Rectal smooth muscle tissue (tissue), 1 donor: ENCODE measurements around the gene KIF22.

Experiments
- H3K27ac ChIP-seq: one replicate; pipeline ENCODE4 v1.7.0; 2013; ENCODE audit warnings: low read depth, low read length, inconsistent platforms
- H3K27me3 ChIP-seq: one replicate; pipeline ENCODE4 v1.7.0; 2013; ENCODE audit warnings: low read length; ENCODE audit not compliant: control insufficient read depth, insufficient read depth
- H3K36me3 ChIP-seq: one replicate; pipeline ENCODE4 v1.7.0; 2013; ENCODE audit warnings: low read length; ENCODE audit not compliant: control insufficient read depth, insufficient read depth
- H3K4me1 ChIP-seq: one replicate; pipeline ENCODE4 v1.7.0; 2013; ENCODE audit warnings: low read length; ENCODE audit not compliant: control insufficient read depth, insufficient read depth
- H3K4me3 ChIP-seq: one replicate; pipeline ENCODE4 v1.7.0; 2013; ENCODE audit warnings: low read length
- H3K9ac ChIP-seq: one replicate; pipeline ENCODE4 v1.7.0; 2013; ENCODE audit warnings: low read length

The KIF22 gene

GRCh38 chr16:29815032-29815721, 24.6 kb downstream of the KIF22 start:
- H3K9ac ChIP-seq, result no peak overlapping the region
- H3K27ac ChIP-seq, result peak overlapping the region; percentile 76
- H3K36me3 ChIP-seq, result peaks cover 6% of the 10 kb centered on the region
- peak overlapping the region; percentile 57 for H3K4me3 ChIP-seq
- no peaks in the 10 kb centered on the region for H3K27me3 ChIP-seq
- peaks cover 30% of the 10 kb centered on the region for H3K4me1 ChIP-seq

- peak within 1 kb of the TSS; percentile 88 for H3K4me3 ChIP-seq
- peak within 1 kb of the TSS; percentile 94 for H3K9ac ChIP-seq
- peaks cover 3% of the 10 kb centered on the region for H3K36me3 ChIP-seq
- no peaks in the 10 kb centered on the region for H3K27me3 ChIP-seq
- peak within 1 kb of the TSS; percentile 95 for H3K27ac ChIP-seq
- peaks cover 27% of the 10 kb centered on the region for H3K4me1 ChIP-seq
These were observed 25.5 kb downstream of the KIF22 start, which contains the start of gene PAGR1 for GRCh38 chr16:29815793-29816693. PAGR1 (plus strand) TSS chr16:29816152; CDS start chr16:29816526, 374 bp downstream.

GRCh38 chr16:29816694-29817441, 26.3 kb downstream of the KIF22 start:
- H3K4me3 ChIP-seq, result peak overlapping the region; percentile 88
- H3K36me3 ChIP-seq, result peaks cover 3% of the 10 kb centered on the region
- no peaks in the 10 kb centered on the region for H3K27me3 ChIP-seq
- peaks cover 30% of the 10 kb centered on the region for H3K4me1 ChIP-seq
- H3K27ac ChIP-seq, result peak overlapping the region; percentile 95
- peak overlapping the region; percentile 94 for H3K9ac ChIP-seq

- Histone ChIP-seq H3K27ac (no peak overlapping the region), H3K4me3 (no peak overlapping the region), H3K27me3 (no peaks in the 10 kb centered on the region), H3K4me1 (peaks cover 36% of the 10 kb centered on the region), H3K36me3 (peaks cover 3% of the 10 kb centered on the region), H3K9ac (no peak overlapping the region)
These were observed 27.5 kb downstream of the KIF22 start for GRCh38 chr16:29818082-29818481.

- no peak overlapping the region for H3K9ac ChIP-seq
- no peak overlapping the region for H3K27ac ChIP-seq
- H3K36me3 ChIP-seq, result peaks cover 3% of the 10 kb centered on the region
- peaks cover 33% of the 10 kb centered on the region for H3K4me1 ChIP-seq
- H3K4me3 ChIP-seq, result peak overlapping the region; percentile 66
- H3K27me3 ChIP-seq, result no peaks in the 10 kb centered on the region
These were observed 29.0 kb downstream of the KIF22 start for GRCh38 chr16:29819506-29819905.

- no peaks in the 10 kb centered on the region for H3K27me3 ChIP-seq
- peak within 1 kb of the TSS; percentile 80 for H3K27ac ChIP-seq
- peaks cover 30% of the 10 kb centered on the region for H3K4me1 ChIP-seq
- H3K4me3 ChIP-seq, result peak within 1 kb of the TSS; percentile 66
- peaks cover 3% of the 10 kb centered on the region for H3K36me3 ChIP-seq
- peak within 1 kb of the TSS; percentile 36 for H3K9ac ChIP-seq
These were observed 29.7 kb downstream of the KIF22 start, which contains the start of gene MVP for GRCh38 chr16:29820271-29820701. MVP (plus strand) TSS chr16:29820462; CDS start chr16:29830550, 10,088 bp downstream.

GRCh38 chr16:29820730-29821642, 30.4 kb downstream of the KIF22 start:
- H3K4me1 ChIP-seq, result peaks cover 31% of the 10 kb centered on the region
- peaks cover 3% of the 10 kb centered on the region for H3K36me3 ChIP-seq
- H3K4me3 ChIP-seq, result peak overlapping the region; percentile 66
- peak overlapping the region; percentile 80 for H3K27ac ChIP-seq
- no peaks in the 10 kb centered on the region for H3K27me3 ChIP-seq
- peak overlapping the region; percentile 36 for H3K9ac ChIP-seq

GRCh38 chr16:29821643-29822115, 31.1 kb downstream of the KIF22 start:
- no peaks in the 10 kb centered on the region for H3K27me3 ChIP-seq

GRCh38 chr16:29824589-29825144, 34.1 kb downstream of the KIF22 start:
- Histone ChIP-seq H3K4me1 (peaks cover 33% of the 10 kb centered on the region), H3K27me3 (no peaks in the 10 kb centered on the region), H3K4me3 (peak overlapping the region; percentile 6), H3K36me3 (no peaks in the 10 kb centered on the region), H3K27ac (peak overlapping the region; percentile 62), H3K9ac (no peak overlapping the region)

More at GRCh38 chr16:29821643-29822115, 31.1 kb downstream of the KIF22 start:
- Histone ChIP-seq H3K36me3 (peaks cover 3% of the 10 kb centered on the region), H3K4me3 (peak overlapping the region; percentile 66), H3K27ac (peak overlapping the region; percentile 80), H3K4me1 (peaks cover 34% of the 10 kb centered on the region), H3K9ac (peak overlapping the region; percentile 36)

GRCh38 chr16:29825145-29826044, 34.8 kb downstream of the KIF22 start:
- peak overlapping the region; percentile 62 for H3K27ac ChIP-seq
- no peak overlapping the region for H3K9ac ChIP-seq
- no peaks in the 10 kb centered on the region for H3K27me3 ChIP-seq
- peaks cover 28% of the 10 kb centered on the region for H3K4me1 ChIP-seq
- peak overlapping the region; percentile 34 for H3K4me3 ChIP-seq
- no peaks in the 10 kb centered on the region for H3K36me3 ChIP-seq
